ENCODE results near the gene MAD1L1.

DNA sequence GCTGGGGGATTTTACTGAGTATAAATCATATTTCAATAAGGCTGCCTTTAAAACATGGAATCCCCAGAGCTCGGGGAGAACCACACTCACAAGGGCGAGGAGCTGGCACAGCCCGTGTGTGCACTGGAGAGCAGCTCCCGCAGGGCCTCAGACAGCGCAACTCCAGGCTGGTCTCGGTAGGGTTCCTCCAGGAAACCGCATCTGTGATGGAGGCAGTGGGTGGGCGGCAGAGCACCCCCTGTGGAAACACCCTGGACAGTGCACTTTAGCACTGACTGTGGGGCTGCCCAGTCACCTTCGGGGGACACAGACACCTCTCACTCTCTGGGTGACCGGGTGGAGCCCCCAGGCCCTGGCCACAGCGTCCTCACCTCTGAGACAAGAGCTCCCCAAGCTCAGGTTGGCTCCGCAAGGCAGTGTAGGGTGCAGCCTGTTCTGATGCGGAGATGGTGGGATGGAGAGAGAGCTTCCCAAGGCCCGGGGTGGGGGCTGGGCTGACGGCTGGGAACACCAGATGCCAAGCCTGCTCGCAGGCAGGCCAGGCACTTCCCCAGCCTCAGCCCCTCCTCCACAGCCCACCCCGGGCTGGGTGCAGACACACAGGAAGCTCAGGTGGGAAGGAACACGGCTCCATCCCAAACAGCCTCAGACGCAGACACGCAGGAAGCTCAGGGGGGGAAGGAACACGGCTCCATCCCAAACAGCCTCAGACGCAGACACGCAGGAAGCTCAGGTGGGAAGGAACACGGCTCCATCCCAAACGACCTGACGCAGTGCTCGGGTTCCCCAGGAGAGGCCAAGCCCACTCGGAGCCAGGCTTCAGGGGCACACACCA lies 224.4 kb downstream of the MAD1L1 start:
- no peak for TF ChIP-seq GATA2 (IDR thresholded peaks at IDR 0.05; ENCODE audit: low read depth, low read length)
- TF ChIP-seq GATA3 (IDR thresholded peaks at IDR 0.05; ENCODE audit: low read depth, low read length), result no peak
